Measurements from ENCODE around the gene MDFI.
"Not testable (repeated sequence)": the region's sequence is repeated elsewhere in the genome, so short reads cannot be mapped to it uniquely, and the experiment has no call there.

Gene MDFI

DNA sequence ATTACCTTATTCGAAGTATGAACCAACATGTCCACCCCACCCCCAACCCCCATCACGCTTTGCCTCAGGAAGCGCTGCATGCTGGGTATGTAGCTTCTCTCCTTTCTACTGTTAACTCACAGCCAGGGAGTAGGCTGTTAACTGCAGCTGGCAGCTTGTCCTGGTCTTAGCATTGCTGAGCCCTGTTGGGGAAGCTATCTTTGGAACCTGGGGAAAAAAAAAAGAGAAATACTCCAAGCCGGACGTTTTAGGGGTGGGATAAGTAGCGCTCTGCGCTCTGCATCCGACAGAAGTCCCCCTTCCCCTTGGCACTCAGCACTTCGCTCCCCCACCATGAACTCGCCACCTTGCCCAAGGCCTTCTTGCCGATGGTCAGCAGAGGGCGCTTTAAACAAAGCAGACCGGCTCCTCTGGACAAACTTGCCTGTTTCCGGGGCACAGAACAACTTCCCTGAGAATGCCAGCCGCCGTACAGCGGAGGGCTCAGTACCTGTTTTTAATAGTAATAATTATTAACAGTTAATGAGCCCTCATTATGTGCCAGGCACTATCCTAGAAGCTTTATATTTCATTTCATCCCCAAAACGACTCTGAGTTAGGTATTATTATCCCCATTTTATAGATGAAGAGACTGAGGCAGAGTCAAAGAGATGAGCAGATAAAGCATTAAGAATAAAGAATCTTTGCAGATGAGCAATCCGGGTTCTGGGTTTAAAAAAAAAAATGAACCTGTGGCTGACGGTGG, 35.2 kb upstream of the MDFI start:
- peak; percentile 42 for FAIRE-seq

DNA sequence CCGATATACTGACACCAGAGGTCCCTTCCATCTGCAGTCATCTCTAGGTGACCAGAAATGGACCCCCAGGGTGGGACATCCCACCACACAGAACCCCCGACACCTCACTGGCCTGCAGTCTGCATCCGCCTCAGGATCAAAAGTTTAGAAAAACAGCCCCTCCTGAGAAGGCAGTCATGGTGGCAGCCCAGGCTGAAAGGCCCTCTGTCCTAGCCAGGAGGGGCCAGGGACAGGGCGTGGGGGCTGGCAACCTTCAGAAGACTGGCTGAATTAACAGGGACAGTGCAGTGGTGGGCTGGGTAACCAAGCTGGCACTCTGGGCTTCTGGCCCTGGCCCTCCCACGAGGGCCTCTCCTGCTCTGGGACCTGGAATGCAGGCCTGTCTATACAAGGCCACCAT, 34.3 kb upstream of the MDFI start:
- no peak for FAIRE-seq

GRCh38 chr6:41605649-41606048, 32.6 kb upstream of the MDFI start:
- FAIRE-seq, result no peak

DNA sequence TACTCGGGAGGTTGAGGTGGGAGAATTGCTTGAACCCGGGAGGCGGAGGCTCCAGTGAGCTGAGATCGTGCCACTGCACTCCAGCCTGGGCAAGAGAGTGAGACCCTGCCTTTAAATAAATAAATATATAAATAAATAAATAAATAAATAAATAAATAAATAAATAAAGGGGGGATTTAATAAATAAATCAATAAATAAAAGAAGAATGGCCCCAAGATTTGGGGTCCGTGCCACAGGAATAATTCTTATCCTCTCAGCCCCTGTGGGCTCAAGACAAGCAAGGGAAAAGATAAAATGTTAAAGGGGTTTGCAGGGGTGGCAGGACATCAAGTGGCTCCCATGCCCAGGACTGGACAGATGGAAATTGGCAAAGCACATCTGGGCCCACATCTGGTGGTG, 31.2 kb upstream of the MDFI start:
- no peak for FAIRE-seq

- no peak for FAIRE-seq
Measured at GRCh38 chr6:41607736-41608135, 30.5 kb upstream of the MDFI start.

- no peak for FAIRE-seq
Measured at GRCh38 chr6:41608443-41609151, 29.7 kb upstream of the MDFI start.

- no peak for FAIRE-seq
Measured at GRCh38 chr6:41614715-41615114, 23.6 kb upstream of the MDFI start.

DNA sequence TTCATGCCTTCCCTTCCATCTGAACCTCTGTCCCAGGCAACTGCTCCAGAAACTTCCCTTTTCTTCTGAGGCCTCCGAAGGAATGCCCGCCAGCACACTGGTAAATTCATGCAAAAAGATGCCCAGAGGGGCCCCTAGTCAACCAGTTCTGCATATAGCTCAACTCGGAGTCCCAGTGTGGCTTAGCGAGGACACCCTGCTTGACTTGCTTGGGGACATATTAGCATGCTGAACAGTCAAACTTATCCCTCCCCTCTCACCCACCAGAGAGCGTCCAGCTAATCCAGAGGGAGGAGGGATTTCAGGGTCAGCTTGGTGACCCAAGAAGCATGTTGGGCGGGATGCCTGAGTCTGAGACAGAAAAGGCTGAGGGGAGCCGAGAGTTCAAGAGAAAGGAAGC, 23.0 kb upstream of the MDFI start:
- FAIRE-seq, result no peak

- no peak for FAIRE-seq
Measured at GRCh38 chr6:41618598-41618997, 19.7 kb upstream of the MDFI start.

GRCh38 chr6:41619193-41619592, 19.1 kb upstream of the MDFI start:
- not testable (repeated sequence) for FAIRE-seq

- no peak for FAIRE-seq
Measured at GRCh38 chr6:41621367-41621766, 16.9 kb upstream of the MDFI start.

DNA sequence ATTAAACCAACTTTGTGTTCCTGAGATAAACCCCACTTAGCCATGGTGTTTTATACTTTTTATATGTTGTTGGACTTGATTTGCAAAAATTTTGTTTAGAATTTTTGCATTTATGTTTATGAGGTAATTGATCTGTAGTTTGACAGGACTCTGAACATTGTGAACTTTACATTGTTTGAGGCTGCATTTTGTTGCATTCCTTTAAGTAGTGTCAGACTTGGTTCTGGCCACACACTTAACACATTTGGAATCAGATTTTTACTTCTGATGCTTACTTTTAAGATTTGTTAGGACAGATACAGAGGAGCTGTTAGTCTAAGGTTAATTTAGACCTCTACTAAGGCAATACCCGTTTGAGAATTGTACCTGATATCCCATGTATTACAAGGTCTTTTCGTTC, 16.5 kb upstream of the MDFI start:
- no peak for FAIRE-seq

DNA sequence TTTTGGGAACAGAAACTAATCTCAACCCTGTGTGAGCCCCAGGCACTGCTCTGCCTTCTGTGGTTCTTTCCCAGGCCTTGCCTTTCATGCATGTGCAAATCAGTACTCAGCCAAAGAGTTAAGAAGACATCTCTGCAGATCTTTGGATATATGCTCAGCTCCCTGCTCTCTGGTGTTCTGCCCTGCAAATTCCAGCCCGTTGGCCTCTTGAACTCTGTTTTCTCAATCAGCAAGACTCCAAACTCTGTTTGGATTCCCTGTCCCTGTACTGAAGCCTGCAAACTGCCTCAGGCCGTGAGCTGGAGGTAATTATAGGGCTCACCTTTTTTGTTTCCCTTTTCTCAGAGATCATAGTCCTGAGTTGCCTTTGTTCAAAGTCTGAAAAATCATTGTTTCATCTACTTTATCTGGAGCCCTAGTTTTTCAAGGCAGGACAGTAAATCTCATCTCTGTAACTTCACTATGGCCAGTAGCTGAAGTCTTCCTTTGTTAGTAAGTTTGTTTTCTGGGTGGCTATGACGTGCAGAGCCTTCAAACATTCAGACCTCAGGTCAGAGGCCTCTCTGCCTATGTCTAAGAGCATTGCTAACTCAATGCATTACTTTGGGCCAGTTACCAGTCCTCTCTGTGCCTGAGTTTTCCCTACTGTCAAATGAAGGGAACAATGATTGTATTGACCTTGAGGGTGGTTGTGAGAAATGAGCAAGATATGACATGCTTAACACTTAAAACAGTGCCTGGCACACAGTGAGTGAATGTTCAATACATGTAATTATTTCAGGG, 15.9 kb upstream of the MDFI start:
- FAIRE-seq, result no peak

- no peak for FAIRE-seq
Measured at GRCh38 chr6:41623330-41623729, 14.9 kb upstream of the MDFI start.

DNA sequence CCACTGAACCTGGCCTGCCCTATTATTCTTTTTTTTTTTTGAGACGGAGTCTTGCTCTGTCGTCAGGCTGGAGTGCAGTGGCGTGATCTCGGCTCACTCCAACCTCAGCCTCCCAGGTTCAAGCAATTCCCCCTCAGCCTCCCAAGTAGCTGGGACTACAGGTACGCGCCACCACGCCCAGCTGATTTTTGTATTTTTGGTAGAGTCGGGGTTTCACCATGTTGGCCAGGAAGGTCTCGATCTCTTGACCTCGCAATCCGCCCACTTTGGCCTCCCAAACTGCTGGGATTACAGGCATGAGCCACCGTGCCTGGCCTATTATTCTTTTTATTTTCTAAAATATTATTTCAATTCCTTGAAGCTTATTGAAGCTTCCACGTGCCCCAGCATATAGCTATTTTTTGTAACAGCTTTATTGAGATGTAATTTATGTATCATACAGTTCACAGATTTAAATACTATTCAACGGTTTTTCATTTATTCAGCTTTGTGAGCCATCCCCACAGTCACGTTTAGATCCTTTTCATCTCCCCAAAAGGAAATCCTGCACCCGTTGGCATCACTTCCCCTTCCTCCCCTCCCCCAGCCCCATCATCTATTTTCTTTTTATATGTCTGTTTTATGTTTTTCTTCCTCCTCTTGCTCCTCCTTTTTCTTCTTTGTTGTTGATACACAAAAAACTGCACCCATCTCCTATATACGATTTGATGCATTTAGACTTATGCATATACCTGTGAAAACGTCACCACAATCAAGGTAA, 13.5 kb upstream of the MDFI start:
- FAIRE-seq, result no peak

- FAIRE-seq, result no peak
Measured at GRCh38 chr6:41625442-41625841, 12.8 kb upstream of the MDFI start.

- no peak for FAIRE-seq
Measured at GRCh38 chr6:41626022-41626421, 12.2 kb upstream of the MDFI start.

DNA sequence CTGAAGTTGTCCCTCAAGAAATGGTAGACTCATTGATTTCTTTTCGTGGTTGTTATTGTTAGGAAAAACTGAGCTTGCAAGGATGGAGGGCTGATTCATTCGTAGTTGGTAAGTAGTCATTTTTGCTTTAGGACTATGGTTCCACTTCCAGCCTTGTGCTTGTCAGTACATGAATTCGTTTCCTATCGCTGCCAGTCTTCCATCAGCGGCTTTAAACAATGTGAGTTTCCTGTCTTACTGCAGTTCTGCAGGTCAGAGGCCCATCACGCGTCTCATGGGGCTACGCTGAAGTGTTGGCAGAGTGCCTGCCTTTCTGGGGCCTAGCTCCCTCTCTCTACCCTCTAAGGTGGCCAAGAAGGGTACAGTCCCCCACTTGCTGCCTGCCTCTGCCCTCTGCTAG, 11.4 kb upstream of the MDFI start:
- no peak for FAIRE-seq

- no peak for FAIRE-seq
Measured at GRCh38 chr6:41629128-41629527, 9.1 kb upstream of the MDFI start.

- no peak for FAIRE-seq
Measured at GRCh38 chr6:41630069-41630468, 8.2 kb upstream of the MDFI start.

GRCh38 chr6:41630946-41631345, 7.3 kb upstream of the MDFI start:
- no peak for FAIRE-seq

DNA sequence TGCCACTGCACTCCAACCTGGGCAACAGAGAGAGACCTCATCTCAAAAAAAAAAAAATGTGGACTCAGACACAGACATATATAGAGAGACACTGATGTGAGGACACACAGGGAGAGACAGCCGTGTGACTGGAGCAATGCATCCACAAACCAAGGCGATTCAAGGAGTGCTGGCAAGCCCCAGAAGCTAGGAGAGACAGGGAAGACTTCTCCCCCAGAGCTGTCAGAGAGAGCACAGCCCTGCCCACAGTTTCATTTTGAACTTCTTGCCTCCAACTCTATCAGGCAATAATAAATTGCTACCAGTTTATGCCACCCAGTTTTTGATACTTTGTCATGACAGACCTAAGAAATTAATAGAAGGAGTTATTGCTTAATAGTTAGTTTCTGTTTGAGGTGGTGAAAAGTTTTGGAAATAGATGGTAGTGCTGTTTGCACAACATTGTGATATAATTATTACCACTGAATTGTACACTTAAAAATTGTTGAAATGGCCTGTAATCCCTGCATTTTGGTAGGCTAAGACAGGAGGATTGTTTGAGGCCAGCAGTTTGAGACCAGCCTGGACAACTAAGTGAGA, 5.1 kb upstream of the MDFI start:
- no peak for FAIRE-seq

DNA sequence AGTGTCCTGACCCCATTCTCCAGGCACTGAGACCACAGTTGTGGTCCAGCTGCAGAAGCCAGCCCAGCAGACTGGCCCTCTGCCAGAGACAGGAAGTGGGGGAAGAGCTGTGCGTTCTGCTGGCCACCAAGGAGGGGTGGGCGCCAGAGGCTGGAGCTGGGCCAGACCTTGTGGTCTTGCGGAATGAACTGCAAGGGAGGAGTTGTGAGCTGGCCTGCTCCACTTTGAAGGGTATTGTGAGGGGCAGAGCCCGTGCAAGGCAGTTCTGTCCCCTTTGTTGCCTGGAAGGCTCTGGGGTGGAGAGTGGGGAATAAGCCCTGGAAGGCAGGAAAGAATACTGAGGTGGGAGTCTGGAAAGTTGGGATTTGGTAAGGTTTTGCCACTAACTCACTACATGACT, 3.6 kb upstream of the MDFI start:
- no peak for FAIRE-seq
